Neural crest cell (in vitro differentiated cells): ENCODE data around the gene CCDC142. TPM values are rescaled to one million over a fixed set of nuclear protein-coding genes. Genes with fewer than 3 reads are reported as not detected.

Source experiments
- DNase-seq: peaks from one replicate; pipeline ENCODE4 v3.0.0; 2021; ENCODE audit warnings: low read depth, mixed read lengths, low spot score
- H3K27ac Mint-ChIP-seq: one replicate; pipeline ENCODE4 v1.8.0; 2021; ENCODE audit warnings: mild to moderate bottlenecking, mixed read lengths; ENCODE audit not compliant: unreplicated experiment
- H3K27me3 Mint-ChIP-seq: 2 replicates; pipeline ENCODE4 v1.8.0; 2021; ENCODE audit warnings: low read depth, mild to moderate bottlenecking, mixed read lengths
- H3K36me3 Mint-ChIP-seq: 2 replicates; pipeline ENCODE4 v1.8.0; 2021; ENCODE audit warnings: low read depth, mild to moderate bottlenecking, mixed read lengths
- H3K4me1 Mint-ChIP-seq: 2 replicates; pipeline ENCODE4 v1.8.0; 2021; ENCODE audit warnings: mixed read lengths
- H3K4me3 Mint-ChIP-seq: one replicate; pipeline ENCODE4 v1.8.0; 2021; ENCODE audit warnings: mild to moderate bottlenecking, mixed read lengths
- H3K9me3 Mint-ChIP-seq: 2 replicates; pipeline ENCODE4 v1.8.0; 2021; ENCODE audit warnings: mixed read lengths
- CTCF ChIP-seq: fragments of 200-600 bp; sonication (generic); conservative IDR thresholded peaks from 2 replicates; pipeline ENCODE4 v1.5.0; 2021; ENCODE audit warnings: antibody characterized with exemption, mild to moderate bottlenecking
- total RNA-seq: library from RNA; stranded (reverse); gene quantifications from 2 replicates; pipeline ENCODE4 v1.2.1, GENCODE V29; 2021

The CCDC142 gene
- total RNA-seq, 1 donor from 2014 or later: 35.0 TPM

- Mint-ChIP-seq H3K27ac (no peak overlapping the region), H3K27me3 (no peaks in the 10 kb centered on the region), H3K4me3 (no peak overlapping the region), H3K36me3 (peaks cover 4% of the 10 kb centered on the region), H3K4me1 (peaks cover 2% of the 10 kb centered on the region), H3K9me3 (no peaks in the 10 kb centered on the region)
- no peak for TF ChIP-seq CTCF
- no peak for DNase-seq
These were observed 52.3 kb downstream of the CCDC142 start for GRCh38 chr2:74430502-74430901.

GRCh38 chr2:74429487-74430451 lies 53.0 kb downstream of the CCDC142 start:
- DNase-seq: no peak
- Mint-ChIP-seq H3K9me3 (no peaks in the 10 kb centered on the region), H3K27me3 (no peaks in the 10 kb centered on the region), H3K27ac (no peak overlapping the region), H3K4me3 (peak overlapping the region; percentile 19), H3K4me1 (no peaks in the 10 kb centered on the region), H3K36me3 (peaks cover 2% of the 10 kb centered on the region)
- no peak for TF ChIP-seq CTCF

DNA sequence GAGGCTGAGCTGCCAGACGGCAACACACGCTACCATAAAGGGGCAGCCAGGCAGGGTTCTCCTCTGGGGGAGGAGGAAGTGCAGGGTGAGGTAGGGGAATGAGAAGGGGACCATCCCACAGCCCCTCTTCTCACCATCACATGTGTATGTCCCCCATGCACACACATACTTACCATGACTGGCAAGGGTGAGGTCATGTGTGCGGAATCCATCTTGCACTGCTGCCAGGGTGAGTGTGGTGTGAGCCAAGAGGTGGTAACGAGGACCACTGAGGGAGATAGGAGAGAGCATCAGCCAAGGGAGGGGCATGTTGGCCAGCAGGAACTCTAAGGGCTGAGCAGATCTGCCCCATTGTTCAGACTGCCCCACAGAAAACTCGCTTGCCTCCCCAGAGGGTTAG lies 54.1 kb downstream of the CCDC142 start:
- no peaks in the 10 kb centered on the region for H3K27me3 Mint-ChIP-seq
- H3K27ac Mint-ChIP-seq: no peak overlapping the region
- H3K36me3 Mint-ChIP-seq: peaks cover 2% of the 10 kb centered on the region
- H3K4me1 Mint-ChIP-seq: peaks cover under 1% of the 10 kb centered on the region
- no peak for DNase-seq
- H3K4me3 Mint-ChIP-seq: no peak overlapping the region
- H3K9me3 Mint-ChIP-seq: no peaks in the 10 kb centered on the region
- TF ChIP-seq CTCF: no peak

DNA sequence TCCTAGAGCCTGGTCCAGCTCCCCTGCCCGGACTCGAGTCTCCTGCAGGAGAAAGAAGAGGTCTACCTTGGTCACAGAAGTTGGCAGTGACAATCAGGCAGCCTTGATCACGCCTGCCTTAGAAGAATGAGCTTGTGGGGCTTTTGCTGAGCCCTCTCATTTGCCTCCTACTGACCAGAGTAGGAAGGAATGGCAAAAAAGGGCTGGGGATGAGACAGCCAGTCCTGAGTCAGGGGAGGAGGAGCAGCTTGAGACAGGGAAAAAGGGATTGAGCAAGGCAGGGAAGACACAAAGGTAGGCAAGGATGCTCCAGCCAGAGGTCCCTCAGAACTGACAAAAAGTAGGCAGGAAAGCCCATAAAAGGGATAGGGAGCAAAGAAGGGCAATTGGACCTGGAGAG lies 55.2 kb downstream of the CCDC142 start:
- no peak overlapping the region for H3K4me3 Mint-ChIP-seq
- H3K9me3 Mint-ChIP-seq: no peaks in the 10 kb centered on the region
- TF ChIP-seq CTCF: no peak
- no peak overlapping the region for H3K27ac Mint-ChIP-seq
- no peaks in the 10 kb centered on the region for H3K27me3 Mint-ChIP-seq
- peaks cover 2% of the 10 kb centered on the region for H3K36me3 Mint-ChIP-seq
- DNase-seq: no peak
- H3K4me1 Mint-ChIP-seq: peaks cover 11% of the 10 kb centered on the region

GRCh38 chr2:74426181-74426758 lies 56.5 kb downstream of the CCDC142 start:
- H3K4me3 Mint-ChIP-seq: no peak overlapping the region
- H3K27me3 Mint-ChIP-seq: peaks cover 3% of the 10 kb centered on the region
- H3K9me3 Mint-ChIP-seq: no peaks in the 10 kb centered on the region
- no peak for DNase-seq
- no peak for TF ChIP-seq CTCF
- H3K27ac Mint-ChIP-seq: no peak overlapping the region
- H3K36me3 Mint-ChIP-seq: peaks cover 2% of the 10 kb centered on the region
- H3K4me1 Mint-ChIP-seq: peaks cover 19% of the 10 kb centered on the region
